T-helper 2 cell treated with Interferon-gamma antibody and Interleukin-4, amounts not matched to agents 100 ng/mL and 5 ng/mL, for 36 hours (primary cell): ENCODE results near the gene FAP. TPM values are rescaled to one million over a fixed set of nuclear protein-coding genes. Genes with fewer than 3 reads are reported as not detected.

ENCODE experiments used
- intact Hi-C: fragments of 100-400 bp; cut with micrococcal nuclease; formaldehyde crosslinking; loops from one replicate; pipeline ENCODE4 v1.15.1; 2023
- total RNA-seq: library from RNA; stranded (reverse); gene quantifications from 2 replicates; pipeline ENCODE4 v1.2.3, GENCODE V29; 2022

The FAP gene, protein sequence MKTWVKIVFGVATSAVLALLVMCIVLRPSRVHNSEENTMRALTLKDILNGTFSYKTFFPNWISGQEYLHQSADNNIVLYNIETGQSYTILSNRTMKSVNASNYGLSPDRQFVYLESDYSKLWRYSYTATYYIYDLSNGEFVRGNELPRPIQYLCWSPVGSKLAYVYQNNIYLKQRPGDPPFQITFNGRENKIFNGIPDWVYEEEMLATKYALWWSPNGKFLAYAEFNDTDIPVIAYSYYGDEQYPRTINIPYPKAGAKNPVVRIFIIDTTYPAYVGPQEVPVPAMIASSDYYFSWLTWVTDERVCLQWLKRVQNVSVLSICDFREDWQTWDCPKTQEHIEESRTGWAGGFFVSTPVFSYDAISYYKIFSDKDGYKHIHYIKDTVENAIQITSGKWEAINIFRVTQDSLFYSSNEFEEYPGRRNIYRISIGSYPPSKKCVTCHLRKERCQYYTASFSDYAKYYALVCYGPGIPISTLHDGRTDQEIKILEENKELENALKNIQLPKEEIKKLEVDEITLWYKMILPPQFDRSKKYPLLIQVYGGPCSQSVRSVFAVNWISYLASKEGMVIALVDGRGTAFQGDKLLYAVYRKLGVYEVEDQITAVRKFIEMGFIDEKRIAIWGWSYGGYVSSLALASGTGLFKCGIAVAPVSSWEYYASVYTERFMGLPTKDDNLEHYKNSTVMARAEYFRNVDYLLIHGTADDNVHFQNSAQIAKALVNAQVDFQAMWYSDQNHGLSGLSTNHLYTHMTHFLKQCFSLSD
- total RNA-seq, result not detected in 2 replicates

DNA sequence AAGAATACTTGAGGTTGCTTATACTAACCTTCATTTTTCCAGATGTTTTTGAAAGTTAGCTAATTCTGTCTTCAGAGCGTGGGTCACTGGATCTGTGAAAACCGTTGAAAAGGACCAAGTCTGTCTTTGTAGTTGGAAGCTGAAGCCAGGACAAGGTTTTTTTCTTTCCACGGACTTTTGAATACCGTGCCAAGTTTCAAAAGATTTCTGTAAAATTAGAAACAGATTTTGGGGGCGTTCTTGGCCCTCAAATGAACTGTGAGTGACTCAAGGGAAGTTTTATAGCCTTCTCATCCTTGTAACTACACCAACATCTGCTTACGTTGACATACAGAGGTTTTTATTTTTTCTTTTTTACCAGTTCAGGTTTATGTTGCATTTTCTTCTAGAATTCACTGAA lies at the start of gene FAP:
Gene FAP, minus strand, starts transcription at position 152 of the 400 bp plus-strand sequence. Its CDS starts 118 bp downstream, at position 34.
- intact Hi-C loops, result no loop called here

DNA sequence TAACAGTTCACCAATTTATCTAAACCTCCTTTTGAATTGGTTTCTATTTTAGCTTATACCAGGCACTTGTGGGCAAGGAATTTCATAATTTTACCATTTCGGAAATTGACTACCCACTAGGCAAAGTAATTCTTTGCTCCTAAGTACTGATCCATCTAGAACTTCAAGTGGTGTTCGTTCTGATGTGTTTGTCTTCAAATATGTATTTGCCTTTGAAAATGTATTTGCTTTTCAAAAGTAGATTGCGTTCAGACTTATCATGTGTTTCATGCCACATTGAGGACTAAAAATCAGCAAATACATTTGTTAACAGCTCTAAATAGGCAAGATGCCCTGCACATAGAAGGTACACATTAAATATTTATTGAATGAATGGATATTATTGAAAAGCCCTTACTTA lies 48.5 kb upstream of the FAP start:
- intact Hi-C loops, result loop anchor here (5.0 kb wide), 1 partner anchor 34 kb away; no protein-coding TSS in a partner anchor

DNA sequence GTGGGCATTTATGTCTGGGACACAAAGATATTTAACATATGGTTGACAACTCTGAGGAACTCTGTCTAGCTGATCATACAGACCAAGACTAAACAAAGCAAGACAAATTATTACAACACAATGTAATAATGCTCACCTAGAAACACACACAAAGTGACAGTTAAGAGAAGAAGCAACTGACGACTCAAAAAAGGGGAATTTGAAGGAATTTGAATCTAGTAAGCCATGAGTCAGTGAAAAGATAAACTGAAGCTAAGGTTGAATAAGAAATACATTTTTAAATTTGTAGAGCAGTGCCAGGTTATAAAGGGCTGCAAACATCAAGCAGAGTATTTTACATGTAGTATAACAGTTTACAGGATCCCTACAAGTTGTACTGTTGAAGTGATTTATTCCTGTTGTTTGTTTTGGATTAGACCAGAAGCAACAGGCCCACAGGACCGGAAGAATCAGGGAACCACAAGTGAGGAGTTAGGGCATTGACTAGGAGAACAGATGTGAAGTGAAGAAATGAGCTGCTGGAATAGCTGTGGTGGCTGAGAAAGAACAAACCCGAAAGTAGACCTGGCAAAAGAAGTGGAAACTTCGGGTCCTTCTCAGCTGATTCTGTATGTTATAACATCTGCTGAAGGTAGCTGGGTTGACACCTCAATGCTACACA lies 39.6 kb upstream of the FAP start:
- intact Hi-C loops, result no loop called here

DNA sequence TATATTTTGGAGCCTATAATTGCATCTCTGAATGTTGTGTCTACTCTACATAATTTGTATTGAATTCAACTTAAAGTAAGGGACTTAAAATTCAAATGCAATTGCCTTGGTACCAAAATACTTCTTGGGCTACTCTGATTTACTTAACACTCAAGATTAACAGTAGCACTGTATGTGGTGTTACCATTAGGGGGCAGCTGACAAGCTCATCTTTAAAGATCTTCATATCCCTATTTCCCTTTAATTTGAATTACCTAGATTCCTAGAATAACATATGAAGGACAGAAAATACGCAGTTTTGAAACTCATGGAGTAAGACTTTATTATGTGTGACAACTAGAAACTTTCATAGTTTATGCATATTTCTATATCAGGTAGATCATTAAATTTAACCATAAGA lies 37.4 kb upstream of the FAP start:
- intact Hi-C loops, result no loop called here

DNA sequence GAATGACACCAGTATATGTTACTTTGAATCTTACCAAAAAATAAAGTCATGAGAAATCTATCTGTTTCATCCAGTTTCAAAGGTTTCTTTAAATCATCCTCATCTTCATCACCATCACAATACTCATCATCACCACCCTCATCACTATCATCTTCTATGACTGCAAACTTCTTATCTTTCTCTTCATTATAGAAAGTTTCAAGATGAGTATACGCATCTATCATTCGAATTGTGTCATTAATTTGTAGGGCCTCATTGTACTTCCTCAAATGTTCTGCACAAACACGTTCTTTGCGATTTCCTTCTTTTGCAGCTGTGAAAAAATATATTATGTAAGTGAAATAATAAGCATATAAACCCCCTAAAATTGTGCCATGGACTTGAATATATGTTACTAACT lies 34.1 kb upstream of the FAP start:
- intact Hi-C loops, result no loop called here

DNA sequence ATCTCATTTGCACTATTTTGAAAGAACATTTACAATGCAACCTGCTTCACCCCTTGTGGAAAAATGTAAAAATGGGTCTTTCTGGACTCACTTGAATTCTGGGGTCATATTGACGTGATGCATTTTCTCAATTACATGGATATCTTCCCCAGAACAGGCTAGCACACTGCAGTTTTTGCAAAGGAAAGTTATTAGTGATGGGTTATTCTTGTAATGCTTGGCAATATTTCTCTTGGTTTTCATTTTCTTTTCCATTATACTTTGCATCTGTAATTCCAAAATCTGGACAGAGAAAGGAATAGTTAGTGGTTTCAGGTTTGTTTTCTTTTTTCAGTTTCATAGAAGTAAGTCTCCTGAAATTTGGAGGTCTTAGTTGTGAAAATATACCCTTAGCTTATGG lies 24.8 kb upstream of the FAP start:
- intact Hi-C loops, result no loop called here

DNA sequence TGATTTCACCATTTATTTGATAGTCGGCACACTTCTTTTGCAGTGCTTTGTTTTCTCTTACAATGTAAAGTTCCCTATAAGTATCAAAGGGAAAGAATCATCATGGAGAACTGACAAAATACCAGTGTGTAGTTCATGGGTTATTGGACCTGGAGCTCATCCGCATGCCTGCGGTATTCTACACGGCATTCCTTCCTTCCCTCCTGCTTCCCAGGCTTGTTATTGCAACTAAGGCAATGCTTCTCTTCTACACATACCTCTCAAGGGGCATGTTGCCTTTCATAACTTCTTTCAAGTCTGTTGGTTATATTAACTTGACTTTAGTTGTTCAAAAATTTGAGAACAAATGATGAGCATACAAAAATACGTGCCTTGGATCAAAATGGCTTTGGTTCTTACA lies 24.3 kb upstream of the FAP start:
- intact Hi-C loops, result no loop called here

DNA sequence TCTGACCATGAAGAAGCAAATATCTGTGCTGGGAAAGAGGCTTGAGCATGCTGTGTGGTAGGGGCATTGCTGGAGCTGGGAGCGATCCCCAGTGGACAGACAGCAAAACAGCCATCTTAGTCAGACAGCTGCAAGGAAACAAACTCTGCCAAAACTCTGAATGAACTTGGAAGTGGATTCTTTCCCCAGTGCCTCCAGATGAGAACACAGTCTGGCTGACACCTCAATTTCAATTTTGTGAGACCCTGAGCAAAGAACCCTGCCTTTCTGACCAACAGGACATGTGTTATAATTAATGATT lies 23.2 kb upstream of the FAP start:
- intact Hi-C loops, result no loop called here

DNA sequence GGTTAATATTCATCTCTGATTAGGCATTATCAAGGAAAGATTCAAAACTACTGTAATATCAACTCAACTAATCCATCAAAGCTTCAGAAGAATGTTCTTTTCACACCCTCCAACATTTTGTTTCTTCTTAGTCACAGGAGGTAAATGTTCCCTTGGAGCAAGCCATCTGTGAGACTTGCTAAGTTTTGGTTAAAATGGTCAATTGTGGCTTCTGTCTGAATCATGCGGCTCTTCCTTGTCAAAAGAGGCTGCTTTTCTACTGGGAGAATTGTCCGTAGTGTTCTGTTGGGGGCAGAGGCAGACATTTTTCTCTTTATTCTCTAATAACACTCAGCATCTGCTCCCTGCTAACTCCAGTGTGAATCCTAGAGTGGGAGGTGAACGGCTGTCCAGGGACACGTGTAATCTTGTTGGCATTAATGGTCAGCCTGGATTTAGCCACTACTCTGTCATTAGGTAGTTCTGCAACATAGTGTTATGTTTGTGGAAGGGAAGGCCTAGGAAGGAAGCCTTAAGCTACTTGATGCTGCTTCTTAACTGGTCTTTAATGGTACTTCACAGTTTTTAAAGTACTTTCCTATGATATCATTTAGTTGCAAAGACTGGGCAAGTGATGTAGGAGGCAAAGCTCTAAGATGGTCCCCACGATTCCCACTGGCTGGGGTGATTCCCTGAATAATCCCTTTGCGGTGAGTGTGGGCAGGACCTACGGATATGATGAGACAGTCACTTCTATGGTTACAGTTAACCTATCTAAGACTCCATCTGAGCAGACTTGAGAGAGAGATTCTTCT lies 22.6 kb upstream of the FAP start:
- intact Hi-C loops, result no loop called here

DNA sequence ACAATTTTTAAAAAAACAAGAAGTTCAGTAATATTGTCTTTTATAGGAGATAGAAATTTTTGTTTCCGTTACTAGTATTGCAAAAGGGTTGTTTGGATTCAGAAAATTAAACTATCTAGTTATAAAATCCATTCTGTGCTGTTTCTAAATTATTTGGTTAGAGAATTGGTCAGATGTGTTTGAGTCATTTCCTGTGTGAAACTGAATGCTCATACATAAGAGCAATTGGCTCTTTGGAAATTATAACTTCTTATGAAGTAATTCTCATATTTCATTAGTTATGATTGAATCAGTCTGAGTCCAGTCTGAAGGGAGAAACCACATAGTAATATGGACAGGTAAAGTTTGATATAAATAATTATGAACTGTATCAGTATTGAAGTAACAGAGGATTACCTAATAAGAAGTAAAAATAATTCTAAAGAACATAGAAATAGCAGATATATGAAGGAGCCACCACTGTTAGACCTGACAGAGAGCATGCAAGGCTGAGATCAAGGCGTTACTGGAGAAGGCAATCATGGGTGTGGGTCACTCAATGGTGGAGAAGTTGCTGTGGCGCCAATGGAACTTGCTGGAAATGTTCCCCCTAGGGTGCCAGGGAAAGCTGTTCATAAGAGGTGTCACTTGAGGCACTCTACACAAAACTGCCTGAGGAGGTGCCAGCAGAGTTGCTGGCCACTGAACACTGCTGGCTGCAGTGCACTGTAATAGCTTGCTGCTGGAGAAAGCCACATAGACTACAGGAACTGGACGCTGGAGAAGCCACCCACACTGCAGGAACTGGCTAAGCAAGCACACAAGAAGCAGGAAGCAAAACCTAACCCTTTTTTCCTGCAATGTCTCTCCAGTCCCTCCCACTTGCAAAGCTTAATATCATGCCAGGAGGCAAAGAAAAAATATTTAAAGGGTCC lies 18.0 kb upstream of the FAP start:
- intact Hi-C loops, result no loop called here

DNA sequence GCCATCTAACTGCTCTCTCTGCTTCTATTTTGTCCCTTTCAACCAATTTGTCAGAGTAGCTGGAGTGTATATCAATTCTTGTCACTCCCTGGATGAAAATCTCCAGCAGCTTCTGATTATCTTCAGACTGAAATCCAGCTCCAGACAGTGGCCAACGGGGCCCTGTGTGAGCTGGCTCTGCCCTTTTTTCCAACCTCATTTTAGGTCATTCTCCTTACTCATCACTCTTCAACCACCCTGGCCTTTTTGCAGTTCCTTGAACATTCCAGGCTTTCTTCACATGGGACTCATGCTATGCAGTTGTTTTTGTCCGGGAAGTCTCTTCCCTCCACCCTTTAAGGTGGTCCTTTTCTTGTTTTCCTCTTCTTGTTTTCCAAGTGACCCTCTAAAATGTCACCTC lies 15.4 kb upstream of the FAP start:
- intact Hi-C loops, result loop anchor here (5.0 kb wide), 1 partner anchor 34 kb away; no protein-coding TSS in a partner anchor

DNA sequence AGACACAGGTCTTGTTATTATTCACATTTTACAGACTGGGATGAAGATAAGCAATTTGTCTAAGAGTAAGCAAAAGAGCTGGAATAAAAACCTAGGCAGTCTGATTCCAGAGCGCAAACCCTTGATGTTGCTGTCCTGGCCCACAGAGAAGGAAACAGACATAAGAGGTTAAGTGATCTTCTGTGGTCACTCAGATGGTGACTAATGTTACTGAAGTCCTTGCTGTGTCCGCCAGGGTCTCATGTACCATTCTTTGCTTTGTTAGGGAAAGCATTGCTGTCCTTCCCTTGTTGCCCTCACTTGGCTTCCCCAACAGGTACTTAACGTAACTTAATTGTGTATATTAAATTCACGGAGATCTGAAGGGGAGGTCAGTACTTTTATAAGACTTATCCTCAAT lies 14.9 kb upstream of the FAP start:
- intact Hi-C loops, result loop anchor here (5.0 kb wide), 1 partner anchor 34 kb away; no protein-coding TSS in a partner anchor

DNA sequence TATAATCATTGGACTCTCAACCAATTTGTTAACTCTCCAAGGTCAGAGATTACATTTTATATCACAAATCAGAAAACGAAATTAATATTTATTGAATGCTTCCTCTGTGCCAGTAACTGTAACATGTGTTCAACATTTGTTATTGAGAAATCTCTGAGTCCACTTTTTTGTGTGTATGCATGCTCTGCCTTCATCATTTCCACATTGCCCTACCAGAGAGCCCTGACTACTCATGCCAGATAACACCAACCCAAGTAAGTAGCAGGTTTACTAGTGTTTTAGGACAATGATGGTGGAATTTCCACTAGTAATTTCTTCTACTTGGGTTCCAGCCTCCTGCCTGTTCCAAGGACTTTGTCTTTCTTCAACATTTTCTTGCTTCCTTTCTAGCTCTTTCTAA lies 14.2 kb upstream of the FAP start:
- intact Hi-C loops, result loop anchor here (5.0 kb wide), 1 partner anchor 35 kb away; no protein-coding TSS in a partner anchor

DNA sequence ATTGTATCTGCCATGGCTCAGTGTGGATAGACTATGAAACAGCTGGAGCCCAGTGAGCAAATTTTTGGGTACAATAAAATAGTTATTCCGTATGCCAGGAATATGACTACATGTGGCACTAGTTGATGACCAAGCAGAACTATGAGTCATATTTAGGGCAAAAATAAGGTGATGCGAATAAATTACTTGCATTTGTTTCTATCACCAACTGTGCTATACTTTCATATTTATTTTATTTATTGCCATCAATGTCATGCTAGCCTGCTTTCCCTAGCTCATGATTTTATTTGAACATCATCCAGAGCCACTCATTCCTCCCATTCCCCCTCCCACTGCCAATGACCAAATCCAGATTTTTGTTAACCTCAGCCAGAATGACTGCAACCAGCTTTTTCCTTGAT lies 13.3 kb upstream of the FAP start:
- intact Hi-C loops, result loop anchor here (5.0 kb wide), 1 partner anchor 36 kb away; no protein-coding TSS in a partner anchor

DNA sequence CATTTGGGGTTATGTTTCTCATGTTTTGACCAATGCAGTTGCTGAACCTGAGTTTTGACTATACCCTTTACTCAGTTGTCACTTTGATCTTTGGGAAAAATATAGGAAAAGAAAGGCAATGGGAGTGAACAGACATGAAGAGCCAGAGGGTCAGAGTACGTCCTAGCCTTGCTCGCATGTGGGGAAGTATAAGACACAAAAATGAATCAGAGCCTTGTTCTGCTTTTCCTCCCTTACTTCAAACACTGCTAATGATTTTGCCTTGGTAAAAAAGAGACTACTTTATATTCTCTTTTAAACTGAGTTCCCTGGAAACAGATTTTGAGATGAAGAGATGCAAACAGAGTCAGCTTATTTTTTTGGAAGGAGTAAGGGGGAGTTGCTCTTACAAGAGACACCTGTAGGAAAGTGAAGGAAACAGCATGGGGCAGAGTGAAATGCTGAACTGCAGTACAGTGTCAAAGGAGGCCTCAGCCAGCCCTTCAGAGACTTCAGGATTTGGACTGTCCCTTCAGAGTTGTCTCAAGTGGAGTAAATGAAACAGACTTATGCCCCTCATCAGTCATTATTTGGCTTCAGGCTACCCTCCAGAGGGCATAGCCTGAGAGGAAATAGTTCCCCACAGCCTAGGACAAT lies 11.1 kb upstream of the FAP start:
- intact Hi-C loops, result no loop called here

DNA sequence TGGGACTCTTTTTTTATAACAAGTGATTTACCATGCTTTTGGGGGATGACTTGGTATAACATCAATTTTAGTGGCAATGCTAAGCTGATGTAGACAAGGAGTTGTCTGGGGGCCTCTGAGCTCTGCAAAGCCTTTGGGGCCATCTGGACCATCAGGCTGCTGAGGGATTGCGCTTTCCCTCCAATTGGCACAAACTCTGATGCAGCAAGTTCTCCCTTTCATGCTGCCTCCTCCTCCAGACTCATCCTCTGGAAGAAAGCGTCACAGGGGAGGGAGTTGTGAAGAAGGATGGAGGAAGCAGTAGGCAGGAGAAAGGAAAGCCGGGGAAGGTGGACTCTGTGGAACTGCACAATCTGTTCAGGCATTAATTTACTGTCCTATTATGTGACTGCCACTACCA lies 10.2 kb upstream of the FAP start:
- intact Hi-C loops, result no loop called here

DNA sequence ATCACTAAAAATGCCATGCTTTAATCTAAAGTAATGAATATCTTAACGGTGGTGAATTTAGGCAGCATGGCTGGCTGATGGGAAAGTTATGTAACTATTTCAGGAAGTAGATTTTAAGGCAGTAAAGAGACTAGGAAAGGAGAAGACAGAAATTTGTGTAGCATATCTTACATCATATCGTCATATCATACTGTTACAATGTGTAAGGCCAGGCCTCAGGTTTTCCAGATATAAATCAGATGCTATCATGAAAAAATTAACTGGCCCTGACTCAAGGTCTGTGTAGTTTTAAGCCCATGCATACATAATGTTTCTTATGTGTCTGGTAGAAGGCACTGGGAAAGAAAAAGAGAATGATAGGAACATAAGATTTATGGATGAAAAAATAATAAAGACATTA lies 8.9 kb upstream of the FAP start:
- intact Hi-C loops, result no loop called here

DNA sequence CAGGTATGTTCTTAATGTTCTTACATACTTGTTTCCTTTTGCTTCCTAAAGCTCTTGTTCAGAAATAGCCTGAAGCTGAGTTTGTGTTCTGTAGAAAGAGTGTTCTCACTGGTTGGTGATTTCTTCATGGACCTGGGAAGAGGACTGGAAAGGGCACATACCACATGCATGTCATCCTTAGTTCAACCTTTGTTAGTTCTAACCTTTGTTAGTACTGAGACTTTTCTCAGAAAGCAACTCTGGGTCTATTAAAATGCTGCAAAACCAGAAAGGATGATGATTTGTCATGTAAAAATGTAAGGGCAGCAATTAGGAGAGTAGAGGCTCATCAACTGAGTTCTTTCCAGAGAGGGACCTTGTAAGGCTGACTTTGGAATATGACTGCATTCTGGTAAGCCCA lies 2.5 kb upstream of the FAP start:
- intact Hi-C loops, result no loop called here

DNA sequence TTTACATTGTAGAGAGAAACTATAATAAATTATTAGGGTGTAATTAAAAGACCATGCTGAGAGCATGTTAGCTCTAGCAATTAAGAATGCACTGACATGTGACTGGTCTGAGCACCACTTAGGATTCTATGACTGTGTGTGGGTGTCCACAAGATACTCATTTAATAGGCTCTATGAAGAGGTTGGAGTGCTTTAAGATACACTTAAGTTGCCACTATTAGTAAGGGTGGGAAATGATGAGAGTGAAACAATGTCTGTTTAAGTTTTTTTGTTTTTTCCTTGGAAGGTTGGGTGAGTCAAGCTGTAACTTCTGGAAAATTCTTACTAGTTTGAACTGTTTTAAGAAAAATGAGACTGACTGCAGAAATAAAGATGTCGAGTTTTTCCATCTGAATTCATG lies 1.8 kb upstream of the FAP start:
- intact Hi-C loops, result no loop called here

DNA sequence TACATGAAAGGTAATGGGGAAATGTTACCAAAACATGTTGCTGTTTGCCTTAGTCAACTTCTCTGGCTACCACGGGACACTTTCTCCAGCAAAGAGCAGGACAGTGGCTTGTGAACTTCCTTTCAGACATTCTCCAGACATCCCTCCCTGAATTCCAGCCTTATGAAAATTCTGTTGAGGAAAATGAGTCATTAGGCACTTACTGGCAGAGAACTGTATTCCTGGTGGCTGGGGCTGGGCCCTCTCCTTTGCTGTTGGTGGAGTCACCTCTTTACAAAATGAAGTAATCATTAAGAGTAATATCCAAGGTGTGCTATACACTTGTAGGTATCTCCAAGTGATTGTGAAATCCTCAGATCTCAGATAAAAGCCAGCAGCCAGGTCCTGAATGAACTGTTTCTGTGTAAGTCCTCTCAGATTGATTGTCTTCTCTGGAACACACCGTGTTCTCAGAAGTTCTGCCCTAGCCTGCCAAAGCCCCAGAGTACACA lies 1.3 kb upstream of the FAP start:
- intact Hi-C loops, result no loop called here
